Thoracic aorta (tissue), 2 donors: Measurements from ENCODE around the gene ANKRD16. TPM values are rescaled to one million over a fixed set of nuclear protein-coding genes. Genes with fewer than 3 reads are reported as not detected.
"Not testable (repeated sequence)": the region's sequence is repeated elsewhere in the genome, so short reads cannot be mapped to it uniquely, and the experiment has no call there.

Source experiments
- ATAC-seq: fragments of 150-250 bp; one replicate; pipeline ENCODE4 v1.8.0; 2017; ENCODE audit warnings: low read depth; ENCODE audit not compliant: insufficient number of reproducible peaks, low FRiP score
- DNase-seq: peaks from one replicate; pipeline ENCODE4 v3.0.0-alpha.2; 2020; ENCODE audit warnings: low spot score
- H3K27ac ChIP-seq, 2 donors: fragments of 200-600 bp; sonication (generic); 1 replicate in 1 of 2; 2 replicates in 1 of 2; pipeline ENCODE4 v1.5.1; 2016; ENCODE audit warnings: mild to moderate bottlenecking in 2 of 2, moderate library complexity in 2 of 2
- H3K27me3 ChIP-seq: fragments of 200-600 bp; sonication (generic); replicated peaks from 2 replicates; pipeline ENCODE4 v1.6.0; 2016; ENCODE audit warnings: mild to moderate bottlenecking; ENCODE audit not compliant: insufficient read depth
- H3K36me3 ChIP-seq: fragments of 200-600 bp; sonication (generic); one replicate; pipeline ENCODE4 v1.5.1; 2016
- H3K4me1 ChIP-seq, 2 donors: fragments of 200-600 bp; sonication (generic); 1 replicate in 1 of 2; 2 replicates in 1 of 2; pipeline versions ENCODE4 v1.5.1 to v1.6.0; 2016; ENCODE audit warnings: low read depth in 2 of 2, mild to moderate bottlenecking in 1 of 2; ENCODE audit not compliant: control insufficient read depth in 1 of 2
- H3K4me3 ChIP-seq: fragments of 200-600 bp; sonication (generic); 2 replicates; pipeline ENCODE4 v1.5.1; 2016; ENCODE audit warnings: mild to moderate bottlenecking
- H3K9me3 ChIP-seq: fragments of 200-600 bp; sonication (generic); 2 replicates; pipeline ENCODE4 v1.5.1; 2016
- total RNA-seq, 2 donors: library from RNA; depleted of rRNA; stranded (reverse); fragments of >200 nt; gene quantifications; one replicate each; pipeline versions ENCODE4 v1.1.0 to v1.2.3, GENCODE V29; 2016
- TF ChIP-seq, protein P1 (sequence below): fragments of 200-600 bp; sonication (generic); IDR thresholded peaks from one replicate; pipeline ENCODE4 v1.5.1; 2019; ENCODE audit warnings: antibody characterized with exemption

ANKRD16 gene
- total RNA-seq, 2 donors from 2014 or later = 10.4 to 15.0 TPM

- peaks cover 0 to 10% of the 10 kb centered on the region in 2 donors for H3K4me1 ChIP-seq
- H3K27me3 ChIP-seq = no peaks in the 10 kb centered on the region
- H3K36me3 ChIP-seq = no peaks in the 10 kb centered on the region
- DNase-seq (no peak), ATAC-seq (no peak)
- H3K27ac ChIP-seq = no peak overlapping the region
- H3K4me3 ChIP-seq = peak overlapping the region; percentile 33
- H3K9me3 ChIP-seq = no peaks in the 10 kb centered on the region
- TF ChIP-seq, protein P1, sequence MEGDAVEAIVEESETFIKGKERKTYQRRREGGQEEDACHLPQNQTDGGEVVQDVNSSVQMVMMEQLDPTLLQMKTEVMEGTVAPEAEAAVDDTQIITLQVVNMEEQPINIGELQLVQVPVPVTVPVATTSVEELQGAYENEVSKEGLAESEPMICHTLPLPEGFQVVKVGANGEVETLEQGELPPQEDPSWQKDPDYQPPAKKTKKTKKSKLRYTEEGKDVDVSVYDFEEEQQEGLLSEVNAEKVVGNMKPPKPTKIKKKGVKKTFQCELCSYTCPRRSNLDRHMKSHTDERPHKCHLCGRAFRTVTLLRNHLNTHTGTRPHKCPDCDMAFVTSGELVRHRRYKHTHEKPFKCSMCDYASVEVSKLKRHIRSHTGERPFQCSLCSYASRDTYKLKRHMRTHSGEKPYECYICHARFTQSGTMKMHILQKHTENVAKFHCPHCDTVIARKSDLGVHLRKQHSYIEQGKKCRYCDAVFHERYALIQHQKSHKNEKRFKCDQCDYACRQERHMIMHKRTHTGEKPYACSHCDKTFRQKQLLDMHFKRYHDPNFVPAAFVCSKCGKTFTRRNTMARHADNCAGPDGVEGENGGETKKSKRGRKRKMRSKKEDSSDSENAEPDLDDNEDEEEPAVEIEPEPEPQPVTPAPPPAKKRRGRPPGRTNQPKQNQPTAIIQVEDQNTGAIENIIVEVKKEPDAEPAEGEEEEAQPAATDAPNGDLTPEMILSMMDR = no peak
Observed at GRCh38 chr10:5840314-5841307, 49.1 kb downstream of the ANKRD16 start.

- ATAC-seq, H3K36me3 ChIP-seq, DNase-seq, H3K27ac ChIP-seq, H3K4me1 ChIP-seq, H3K4me3 ChIP-seq, H3K27me3 ChIP-seq, H3K9me3 ChIP-seq: not testable (repeated sequence)
Observed at GRCh38 chr10:5836181-5836580, 53.5 kb downstream of the ANKRD16 start.

DNA sequence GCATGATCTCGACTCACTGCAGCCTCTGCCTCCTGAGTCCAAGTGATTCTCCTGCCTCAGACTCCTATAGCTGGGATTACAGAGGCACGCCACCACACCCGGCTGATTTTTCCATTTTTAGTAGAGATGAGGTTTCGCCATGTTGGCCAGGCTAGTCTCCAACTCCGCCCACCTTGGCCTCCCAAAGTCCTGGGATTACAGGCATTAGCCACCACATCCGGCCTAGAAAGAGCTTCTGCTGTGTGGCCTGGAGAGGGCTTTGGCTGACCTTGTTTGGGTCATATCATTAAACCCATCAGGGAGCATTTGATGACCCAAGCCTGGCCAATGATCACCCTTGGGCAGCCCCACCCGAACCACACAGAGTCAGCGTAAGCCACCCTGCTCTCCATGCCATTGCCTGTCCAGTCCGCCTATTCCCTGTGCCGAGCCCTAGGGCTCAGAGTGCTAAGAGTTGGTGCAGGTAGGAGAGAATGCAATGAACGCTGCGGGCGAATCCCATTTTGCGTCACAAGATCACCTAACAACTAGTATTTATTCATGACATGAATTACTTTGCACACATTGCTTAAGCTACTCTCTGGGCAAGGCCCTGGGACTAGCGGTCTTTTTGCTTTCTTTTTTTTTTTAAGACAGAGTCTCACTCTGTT lies 54.1 kb downstream of the ANKRD16 start:
- H3K4me1 ChIP-seq = no peaks in the 10 kb centered on the region
- no peak for DNase-seq

DNA sequence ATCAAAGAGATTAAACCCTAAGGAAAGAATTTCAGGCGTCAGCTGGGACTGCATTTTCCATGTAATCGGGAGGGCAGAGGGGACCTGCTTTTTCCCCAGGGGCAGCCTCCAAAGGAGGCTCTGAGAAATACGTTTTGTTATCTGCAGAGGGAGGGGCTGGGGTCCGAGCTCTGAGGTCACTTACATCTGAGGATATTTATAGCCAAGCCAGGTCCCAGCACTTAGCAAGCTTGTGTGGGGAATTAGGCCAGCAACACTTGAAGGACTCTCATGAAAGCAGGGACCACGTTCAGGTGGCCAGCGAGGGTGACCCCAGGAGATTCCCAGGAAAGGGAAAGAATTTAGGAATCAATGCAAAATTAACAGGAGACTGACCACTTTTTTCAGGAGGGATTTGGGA lies 55.9 kb downstream of the ANKRD16 start:
- Histone ChIP-seq H3K4me1 (no peaks in the 10 kb centered on the region), H3K27me3 (no peaks in the 10 kb centered on the region), H3K4me3 (no peak overlapping the region), H3K9me3 (no peaks in the 10 kb centered on the region), H3K36me3 (no peaks in the 10 kb centered on the region), H3K27ac (no peak overlapping the region)
- ATAC-seq (no peak), DNase-seq (no peak)
- TF ChIP-seq, protein P1 = no peak

More for the DNA sequence above, 54.1 kb downstream of the ANKRD16 start:
- TF ChIP-seq, protein P1 = no peak
- Histone ChIP-seq H3K27me3 (no peaks in the 10 kb centered on the region), H3K36me3 (no peaks in the 10 kb centered on the region), H3K27ac (no peak overlapping the region), H3K9me3 (no peaks in the 10 kb centered on the region), H3K4me3 (no peak overlapping the region)
- ATAC-seq = no peak

DNA sequence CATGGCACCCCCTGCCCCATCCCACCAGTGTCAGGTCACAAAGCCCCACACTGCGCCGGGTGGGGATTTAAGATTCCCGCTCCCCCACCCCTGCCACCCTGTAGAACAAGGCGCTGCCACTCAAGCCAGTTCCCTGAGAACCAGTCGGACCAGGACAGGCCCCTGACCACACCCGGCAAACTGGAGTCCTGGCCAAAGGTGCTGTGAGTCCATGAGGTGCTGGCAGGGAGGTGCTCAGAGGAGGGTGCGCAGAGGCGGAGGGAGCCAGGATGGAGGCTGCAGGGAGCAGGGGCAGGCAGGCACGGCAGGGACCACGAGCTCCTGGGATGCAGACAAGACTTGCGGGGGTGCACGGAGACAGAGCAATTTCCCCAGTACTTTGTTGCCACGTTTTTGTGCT lies 56.7 kb downstream of the ANKRD16 start:
- no peaks in the 10 kb centered on the region for H3K27me3 ChIP-seq
- H3K4me1 ChIP-seq = no peaks in the 10 kb centered on the region
- H3K9me3 ChIP-seq = no peaks in the 10 kb centered on the region
- H3K27ac ChIP-seq = no peak overlapping the region
- TF ChIP-seq, protein P1 = no peak
- no peaks in the 10 kb centered on the region for H3K36me3 ChIP-seq
- no peak overlapping the region for H3K4me3 ChIP-seq
- ATAC-seq (no peak), DNase-seq (no peak)
